Activated CD4-positive, CD25-positive, alpha-beta regulatory T cell treated with anti-CD3 and anti-CD28 coated beads, Interleukin-2, amount 50 U/mL, for 24 hours (primary cell): ENCODE results near the gene SLC1A2.

Source experiments
- ATAC-seq, 2 donors: fragments of 150-1000 bp; cut with Tn5 transposase; one replicate each; pipeline ENCODE4 v1.10.0; 2021; ENCODE audit warnings: mild to moderate bottlenecking in 1 of 2, moderate library complexity in 1 of 2

SLC1A2 gene

DNA sequence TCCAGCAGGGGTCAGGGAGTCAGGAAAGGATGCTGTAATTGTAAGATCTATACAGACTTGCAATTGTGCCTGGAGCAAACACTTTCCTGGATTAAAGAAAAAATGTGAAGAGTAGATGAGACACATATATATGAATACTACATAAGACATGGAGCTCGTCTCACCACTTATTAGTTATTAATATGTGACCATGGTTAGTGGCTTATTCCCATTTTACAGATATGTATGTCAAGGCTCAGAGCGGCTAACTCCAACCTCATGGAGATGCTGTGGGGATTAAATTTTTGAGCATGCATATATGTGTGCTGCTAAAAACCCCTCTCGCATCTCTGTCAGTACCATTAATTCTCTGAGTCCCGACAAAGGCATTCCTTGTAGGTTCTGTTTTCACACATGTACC, 125.7 kb downstream of the SLC1A2 start:
- ATAC-seq: no peak

DNA sequence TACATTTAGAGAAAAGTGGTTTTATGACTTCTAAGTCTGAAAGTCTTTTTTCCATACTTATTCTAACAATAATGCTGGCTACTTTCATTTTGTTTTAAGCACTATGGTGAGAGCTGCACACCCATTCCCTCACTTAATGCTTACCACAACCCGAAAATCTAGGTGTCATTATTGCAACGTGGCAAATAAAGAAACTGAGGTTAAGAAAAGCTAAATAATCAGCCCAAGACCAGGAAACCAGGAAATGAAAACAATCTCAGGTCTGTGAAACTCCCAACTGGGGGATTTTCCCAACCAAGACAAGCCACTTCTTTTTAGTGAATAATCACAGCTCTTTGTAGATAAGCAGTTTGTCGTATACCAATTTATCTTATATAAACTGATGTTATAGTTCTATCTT, 126.3 kb downstream of the SLC1A2 start:
- ATAC-seq: no peak

DNA sequence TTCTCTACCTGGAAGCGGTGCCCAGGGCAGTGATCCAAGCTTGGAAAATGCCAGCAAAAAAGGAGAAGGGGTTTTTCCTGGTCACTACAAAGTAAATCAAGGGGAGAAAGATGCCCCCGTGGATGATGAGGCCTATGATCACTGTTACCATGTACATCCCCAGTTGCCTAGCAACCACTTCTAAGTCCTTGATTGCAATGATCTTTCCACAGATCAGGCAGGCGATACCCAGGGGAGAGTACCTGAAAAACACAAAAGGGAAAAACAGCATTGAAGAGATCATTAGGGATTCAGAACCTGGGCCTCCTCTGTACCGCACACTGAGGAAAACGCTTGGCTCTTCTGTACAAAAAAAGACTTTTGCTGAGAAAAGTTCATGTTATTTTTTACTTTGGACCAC, 127.1 kb downstream of the SLC1A2 start:
- ATAC-seq: no peak

DNA sequence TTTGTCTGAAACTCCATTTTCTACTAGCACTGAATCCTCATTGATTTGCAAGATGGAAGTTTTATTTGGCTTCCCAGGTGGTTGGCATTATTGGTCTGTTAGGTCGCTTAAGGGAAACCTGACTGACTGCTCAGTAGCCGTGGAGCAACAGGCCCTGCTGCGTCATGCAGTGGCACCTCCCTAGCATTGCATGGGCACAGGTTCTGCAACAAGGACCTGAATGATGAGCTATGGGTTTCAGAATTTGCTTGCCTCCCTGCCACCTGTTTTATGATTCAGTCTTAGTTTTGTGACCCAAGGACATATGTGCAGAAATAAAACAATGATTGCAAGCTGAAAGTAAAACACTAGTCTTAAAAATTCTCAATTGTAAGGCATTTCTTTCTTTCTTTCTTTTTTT, 128.5 kb downstream of the SLC1A2 start:
- no peak for ATAC-seq

DNA sequence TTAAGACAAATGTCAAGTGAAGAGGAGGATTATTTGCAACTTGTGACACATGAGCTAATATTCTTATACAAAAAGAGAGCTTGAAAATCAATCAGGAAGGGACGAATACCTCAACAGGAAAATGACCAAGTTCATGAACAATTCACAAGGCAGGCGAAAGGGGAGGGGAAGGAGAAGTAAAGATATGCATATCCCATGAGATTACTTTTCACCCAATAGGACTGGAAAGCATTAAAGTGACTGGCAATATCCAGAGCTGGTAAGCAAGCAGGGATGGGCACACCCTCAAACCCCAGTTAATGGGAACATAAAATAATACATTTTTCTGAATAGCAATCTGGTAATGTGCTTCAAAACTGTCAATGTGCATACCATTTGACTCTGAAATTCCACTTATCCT, 129.5 kb downstream of the SLC1A2 start:
- ATAC-seq: no peak

DNA sequence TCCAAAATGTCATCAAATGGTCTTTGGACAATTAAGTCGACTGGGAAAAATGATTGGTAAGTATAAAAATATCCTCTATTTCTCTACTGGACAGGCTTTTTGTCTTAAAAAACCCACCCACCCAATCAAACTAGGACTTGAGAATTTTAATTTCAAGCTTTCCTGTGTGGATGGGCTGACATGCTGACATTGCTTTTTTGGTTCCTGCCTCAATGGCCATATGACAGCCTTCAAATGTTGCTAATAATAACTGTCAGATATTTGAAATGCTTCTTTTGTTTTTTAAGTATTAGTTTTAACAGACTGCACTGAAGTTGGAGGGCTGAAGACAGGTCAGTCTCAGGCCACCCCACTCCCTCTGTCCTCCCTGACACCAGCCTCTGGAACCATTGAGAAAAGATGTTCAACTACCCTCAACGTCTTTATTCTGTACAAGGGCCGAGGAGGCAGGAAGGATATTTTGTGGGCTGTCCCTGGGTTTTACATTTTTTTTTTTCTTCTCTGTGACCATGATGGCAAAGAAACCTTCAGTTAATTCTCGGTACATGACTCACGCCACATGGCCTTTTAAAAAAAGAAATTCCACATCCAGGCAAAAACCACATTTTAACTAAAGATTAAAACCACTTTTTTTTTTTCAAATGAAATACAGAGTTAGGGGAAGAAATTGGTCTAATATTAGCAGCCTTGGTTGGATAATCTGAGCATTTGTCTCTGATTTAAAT, 130.4 kb downstream of the SLC1A2 start:
- ATAC-seq: peak in 1 of 2 donors; percentile 17

DNA sequence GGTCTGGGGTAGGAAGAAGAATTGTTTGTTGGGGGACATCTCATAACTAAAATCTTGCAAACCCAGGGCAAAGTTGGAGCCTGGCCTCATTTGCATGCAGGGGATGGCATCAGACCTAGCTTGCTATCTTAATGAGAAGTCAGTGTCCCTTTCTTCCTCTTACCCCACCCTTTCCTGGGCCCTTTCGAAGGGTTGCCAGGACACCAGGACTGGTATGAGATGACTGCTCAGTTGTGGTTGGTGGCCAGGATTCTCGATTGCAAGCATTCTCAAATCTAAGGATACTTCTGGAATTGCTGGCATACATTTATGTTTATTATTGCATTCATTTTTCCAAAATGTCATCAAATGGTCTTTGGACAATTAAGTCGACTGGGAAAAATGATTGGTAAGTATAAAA, 131.0 kb downstream of the SLC1A2 start:
- ATAC-seq: no peak

DNA sequence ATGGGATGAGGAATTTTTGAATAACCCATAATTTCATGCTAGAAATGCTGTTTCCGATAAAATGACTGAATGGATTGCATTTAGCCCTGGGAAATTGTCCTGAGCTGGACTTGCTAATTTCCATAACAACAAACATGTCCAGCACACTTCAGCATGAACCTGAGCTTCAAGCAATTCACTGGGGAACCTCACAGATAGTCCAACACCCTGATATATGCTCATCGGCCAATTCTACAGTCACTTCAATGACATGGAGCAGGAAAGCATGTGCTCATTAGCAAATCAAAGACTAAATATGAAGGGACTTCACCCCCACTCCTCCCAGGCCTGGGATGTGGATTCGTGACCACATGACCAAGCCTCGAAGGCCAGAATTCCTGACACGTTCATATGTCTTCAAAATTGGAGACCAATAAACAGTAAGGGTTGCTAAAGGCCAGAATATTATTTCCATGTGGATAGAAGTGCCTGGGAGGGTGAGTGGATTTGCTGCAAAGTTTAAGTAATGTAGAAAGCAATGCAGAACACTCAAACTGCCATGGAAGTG, 131.9 kb downstream of the SLC1A2 start:
- ATAC-seq: no peak

DNA sequence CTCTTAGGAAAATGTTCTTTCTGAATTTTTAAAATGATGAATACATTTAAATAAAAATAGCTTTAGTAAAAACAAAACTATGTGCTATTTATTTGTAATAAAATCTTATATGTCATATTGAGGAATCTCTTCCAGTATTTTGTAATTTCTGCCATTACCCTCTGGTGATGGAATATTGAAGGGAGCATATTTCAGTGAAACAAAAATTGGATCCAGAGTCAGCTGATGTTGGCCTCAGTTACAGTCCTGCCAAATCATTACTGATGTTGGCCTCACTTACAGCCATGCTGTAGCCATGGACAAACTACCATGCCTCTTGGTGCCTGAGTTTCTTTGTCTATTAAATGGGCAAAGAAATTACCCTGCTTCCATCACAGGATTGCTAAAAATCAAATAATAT, 133.2 kb downstream of the SLC1A2 start:
- no peak for ATAC-seq

DNA sequence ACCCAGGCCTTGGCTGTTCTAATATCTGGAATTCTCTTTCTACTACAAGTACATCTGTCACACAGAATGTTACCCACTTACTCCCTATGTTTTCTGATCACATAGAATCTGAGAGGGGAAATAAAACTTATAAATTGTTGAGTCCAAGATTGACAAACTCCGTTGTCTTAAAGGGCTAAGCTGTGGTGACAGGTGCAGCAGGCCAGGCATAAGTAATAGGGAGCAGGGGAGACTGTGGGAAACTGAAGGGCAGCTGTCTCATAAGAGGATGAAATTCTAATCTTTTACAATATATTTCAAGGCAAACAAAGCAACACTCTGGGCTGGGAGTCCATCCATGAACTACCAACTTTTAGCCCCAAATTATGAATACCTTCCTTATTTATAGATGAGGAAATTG, 133.9 kb downstream of the SLC1A2 start:
- no peak for ATAC-seq

DNA sequence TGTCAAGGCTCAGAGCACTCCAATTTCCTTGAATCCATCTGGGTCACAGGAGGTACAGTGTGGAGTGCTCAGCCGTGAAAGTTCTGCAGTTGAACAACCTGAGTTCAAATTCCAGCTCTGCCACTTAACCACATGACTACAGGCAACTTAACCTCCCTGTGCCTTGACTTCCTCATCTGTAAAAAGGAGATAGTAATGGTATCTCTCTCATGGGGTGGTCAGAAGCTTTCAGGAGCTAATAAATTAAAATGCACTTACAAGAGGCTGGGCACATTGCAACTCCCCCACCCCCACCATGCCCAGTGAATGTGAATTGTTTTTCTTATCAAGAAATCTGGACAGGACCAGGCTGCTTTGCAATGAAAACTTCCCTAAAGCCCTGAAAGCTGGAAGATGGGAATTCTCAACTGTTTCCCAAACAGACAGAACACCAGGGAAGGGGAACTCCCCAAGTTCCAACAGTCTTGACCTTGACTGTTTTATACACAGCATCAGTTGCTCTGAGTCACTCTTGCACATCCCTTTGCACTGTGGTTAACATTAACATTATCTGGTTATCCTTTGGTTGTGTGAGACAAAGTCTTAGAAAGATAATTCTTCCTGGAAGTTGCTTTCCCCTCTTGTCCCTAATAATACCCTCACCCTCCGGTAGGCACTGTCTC, 137.0 kb downstream of the SLC1A2 start:
- peak in 1 of 2 donors; percentile 45 for ATAC-seq

DNA sequence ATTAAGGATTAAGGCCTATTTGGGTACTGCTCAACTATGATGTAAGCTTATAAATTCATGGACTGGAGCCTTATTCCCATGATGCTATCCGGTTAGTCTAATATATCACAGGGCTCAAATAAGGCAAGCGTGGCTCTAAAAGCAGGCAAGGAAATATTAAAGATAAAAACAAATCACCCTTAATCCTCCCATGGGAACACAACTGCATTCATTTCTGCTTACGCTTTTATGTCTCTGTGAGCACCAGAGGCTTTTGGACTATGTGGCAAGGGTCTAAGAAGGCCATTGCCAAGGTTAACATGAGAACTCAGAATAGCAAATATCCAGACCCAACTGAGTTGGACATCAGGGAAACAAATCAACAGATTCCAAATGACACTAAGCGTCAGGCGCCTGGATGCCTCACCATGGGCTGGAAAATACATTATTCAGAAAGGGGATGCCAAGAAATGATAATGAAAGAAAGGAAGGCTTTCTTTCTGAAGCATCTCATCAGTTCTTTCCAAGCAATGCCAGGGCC, 138.1 kb downstream of the SLC1A2 start:
- ATAC-seq: no peak

DNA sequence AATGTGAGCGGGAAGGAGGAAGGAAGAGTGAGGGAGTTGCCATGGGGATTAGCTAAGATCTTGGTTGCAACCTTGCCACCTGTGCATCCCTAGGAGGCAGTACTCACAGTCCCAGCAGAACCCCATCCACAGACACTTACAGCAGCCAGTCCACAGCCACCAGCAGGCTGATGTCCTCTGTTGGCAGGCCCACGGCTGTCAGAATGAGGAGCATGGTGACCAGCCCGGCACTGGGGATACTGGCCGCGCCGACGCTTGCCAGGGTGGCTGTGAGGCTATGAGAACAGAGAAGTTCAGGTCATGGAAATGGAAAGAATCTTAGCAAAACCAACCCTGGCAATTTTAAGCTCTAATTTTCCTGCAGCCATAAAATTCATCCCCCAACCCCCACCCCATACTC, 138.6 kb downstream of the SLC1A2 start:
- no peak for ATAC-seq

DNA sequence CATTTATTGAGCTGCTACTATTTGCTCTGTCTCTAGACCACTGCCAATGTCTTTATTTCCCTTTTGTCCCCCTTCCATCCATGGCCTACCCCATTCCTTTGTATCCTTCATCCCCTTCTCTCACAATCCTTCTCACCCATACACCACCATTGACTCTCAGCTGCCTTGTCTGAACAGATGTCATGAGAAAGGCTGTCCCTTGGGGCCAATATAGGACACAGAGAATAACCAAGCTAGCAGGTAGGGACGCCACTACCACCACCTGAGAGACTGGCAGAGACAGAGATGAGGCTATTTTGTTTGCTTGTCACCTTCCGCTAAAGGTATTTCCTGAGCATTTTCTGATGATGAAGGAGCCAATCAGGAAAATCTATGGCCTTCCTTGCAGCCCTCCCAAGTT, 141.5 kb downstream of the SLC1A2 start:
- ATAC-seq: no peak

DNA sequence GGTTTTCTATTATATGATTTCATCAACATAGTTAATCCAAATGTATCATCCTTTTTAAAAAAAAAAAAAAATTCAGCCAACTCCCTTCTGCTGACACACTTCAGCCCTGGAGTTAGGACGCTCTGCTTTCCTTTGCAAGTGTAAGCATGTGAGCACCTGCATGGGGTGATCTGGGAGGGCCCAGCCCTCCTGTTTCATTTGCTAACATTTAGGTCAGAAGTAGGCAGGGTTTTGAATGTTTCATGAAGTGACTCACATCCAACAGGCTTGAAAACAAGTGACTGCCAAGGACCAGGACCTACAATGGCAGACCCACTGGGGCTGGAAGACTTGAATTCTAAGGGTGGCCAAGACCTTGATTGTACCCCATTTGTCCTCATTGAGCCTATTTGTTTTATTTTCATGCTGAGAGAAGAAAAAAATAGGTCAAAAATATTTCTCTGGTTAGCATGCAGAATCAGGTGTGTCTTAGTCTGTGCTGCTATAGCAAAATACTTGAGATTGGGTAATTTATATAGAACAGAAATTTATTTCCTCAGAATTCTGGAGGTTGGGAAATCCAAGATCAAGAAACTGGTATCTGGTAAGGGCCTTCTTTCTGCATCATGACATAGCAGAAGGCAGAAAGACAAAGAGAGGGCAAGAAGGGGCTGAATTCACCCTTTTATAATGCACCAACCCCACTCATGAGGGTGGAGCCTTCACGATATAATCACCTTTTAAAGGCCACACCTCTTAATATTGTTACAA, 142.8 kb downstream of the SLC1A2 start:
- peak; percentile 33 to 41 for ATAC-seq

DNA sequence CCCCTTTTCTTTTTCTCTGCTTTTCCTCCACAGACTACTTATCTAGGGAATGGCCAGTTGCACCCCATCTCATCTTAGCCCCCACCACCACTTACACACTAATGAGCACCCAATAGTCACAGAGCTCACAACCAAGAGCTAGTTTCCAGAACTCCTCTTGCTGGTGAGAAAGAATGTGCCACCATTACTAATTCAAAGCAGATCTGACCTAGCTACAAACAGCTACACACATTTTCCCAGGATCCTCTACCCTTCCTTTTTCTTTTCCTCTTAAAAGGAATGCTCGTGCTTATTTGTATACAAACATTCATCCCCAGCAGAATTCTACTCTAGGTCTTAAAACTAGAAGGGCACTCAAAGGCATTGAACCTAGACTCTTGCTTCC, 143.6 kb downstream of the SLC1A2 start:
- no peak for ATAC-seq

DNA sequence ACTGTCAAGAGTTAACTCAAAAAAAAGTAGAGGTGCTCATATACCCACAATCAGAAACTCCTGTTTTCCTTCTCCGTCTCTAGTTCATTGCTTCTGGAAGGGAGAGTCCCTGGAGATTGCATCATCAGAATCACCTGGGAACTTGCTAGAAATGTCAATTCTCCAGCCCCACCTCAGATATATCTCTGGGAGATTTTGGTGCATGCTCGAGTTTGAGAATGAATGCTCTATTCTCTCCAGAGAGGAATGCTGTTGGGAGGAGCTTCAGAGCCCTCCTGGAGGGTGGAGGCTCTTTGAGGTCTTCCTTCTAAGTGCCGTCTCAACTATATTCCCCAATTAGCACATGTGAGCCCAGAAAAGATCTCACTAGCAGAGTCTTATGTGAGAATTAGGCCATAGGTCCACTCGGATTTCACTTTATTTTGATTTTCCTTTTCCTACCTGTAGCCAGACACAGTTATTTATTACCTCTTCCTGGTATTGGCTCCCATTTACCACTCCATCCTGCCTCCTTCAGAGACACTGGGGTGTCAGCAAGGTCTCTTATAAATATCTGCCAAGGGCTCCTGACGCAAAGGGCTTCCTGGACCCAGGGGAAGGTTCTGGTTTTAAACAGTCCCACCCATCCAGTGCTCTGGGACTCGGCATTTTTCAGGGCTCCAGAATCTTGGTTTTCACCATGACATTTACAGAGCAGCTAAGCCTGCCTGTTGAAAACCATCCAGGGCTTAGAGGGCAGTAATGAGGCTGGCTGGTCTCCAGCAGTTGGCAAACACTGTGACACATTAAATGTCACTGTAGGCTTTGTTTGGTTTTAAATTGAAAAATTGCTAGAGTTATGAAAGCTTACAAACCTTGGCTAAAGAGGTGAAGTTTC, 144.2 kb downstream of the SLC1A2 start:
- ATAC-seq: no peak

DNA sequence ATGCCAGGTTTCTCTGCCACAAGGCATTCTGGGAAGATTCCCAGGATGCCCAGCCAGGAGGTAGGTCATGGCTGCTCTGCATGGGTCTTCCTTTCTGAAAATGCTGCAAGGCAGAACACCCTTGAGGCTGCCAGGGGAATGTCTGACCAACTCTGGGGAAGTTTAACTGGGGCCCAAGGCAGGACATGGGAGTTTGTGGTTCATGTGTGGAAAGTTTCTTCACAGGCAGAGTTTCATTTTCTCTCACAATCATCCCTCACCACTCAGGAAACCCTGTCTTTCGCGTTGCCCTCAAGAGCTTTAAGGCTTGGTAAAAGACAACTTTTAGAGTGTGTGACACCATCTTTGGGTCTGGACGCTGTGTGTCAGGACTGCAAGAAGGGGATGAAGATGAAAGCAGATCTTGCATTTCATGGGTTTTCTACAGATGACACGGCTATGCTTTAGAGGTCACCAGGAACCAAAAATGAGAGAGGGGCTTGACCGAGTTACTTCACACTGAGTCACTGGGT, 146.9 kb downstream of the SLC1A2 start:
- ATAC-seq: peak; percentile 84 to 90

DNA sequence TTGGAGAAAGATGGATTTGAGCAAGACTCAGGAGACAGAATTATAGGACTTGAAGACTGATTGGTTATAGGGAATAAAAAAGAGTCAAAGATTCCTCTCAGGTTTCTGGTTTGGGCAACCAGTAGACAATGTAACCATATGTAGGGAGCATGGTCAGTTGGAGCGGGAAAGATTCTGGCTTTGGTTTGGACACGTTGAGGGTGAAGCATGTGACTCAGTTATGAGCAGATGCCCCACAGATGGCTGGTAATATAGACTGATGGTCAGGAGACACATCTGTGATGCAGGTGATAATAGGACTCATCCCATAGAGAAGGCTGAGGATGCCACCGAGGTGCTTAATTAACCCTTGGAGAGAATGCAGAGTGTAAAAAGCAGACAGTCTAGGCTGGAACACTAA, 148.3 kb downstream of the SLC1A2 start:
- no peak for ATAC-seq

DNA sequence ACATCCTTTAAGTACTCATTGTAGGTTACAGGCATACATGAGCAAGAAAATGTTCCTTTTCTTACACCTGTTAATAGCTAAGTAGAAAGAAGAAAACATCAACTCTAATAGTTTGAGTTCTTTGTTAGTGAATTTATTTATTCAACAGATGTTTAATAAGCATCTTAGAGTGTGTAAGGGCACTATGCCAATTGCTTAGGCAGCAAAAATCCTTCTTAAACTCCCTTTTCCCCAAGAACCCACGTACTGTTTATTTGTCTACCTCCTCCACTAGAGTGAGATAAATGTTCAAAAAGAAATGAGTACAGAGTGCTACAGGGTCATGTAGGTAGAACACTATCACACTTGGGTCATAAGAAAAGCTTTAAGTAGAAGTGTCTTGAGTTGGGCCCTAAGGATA, 149.0 kb downstream of the SLC1A2 start:
- ATAC-seq: no peak

DNA sequence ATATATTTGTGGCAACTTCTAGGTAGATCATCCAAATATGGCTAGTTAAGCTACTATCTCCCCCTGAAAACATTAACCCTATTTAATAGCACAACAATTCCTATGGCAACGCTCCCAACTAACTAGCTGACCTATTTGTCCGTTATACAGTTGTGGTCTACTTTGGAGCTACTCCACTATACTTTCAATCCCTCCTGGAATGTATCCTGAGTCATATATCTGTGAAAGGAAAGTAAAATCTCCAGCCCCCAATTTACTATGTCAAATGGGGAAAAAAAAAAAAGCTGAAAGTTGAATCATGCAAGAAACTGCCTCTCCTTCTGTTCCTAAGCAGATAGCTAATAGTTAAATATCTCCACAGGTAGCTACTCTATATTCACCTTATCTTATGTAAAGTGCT, 151.9 kb downstream of the SLC1A2 start:
- no peak for ATAC-seq

DNA sequence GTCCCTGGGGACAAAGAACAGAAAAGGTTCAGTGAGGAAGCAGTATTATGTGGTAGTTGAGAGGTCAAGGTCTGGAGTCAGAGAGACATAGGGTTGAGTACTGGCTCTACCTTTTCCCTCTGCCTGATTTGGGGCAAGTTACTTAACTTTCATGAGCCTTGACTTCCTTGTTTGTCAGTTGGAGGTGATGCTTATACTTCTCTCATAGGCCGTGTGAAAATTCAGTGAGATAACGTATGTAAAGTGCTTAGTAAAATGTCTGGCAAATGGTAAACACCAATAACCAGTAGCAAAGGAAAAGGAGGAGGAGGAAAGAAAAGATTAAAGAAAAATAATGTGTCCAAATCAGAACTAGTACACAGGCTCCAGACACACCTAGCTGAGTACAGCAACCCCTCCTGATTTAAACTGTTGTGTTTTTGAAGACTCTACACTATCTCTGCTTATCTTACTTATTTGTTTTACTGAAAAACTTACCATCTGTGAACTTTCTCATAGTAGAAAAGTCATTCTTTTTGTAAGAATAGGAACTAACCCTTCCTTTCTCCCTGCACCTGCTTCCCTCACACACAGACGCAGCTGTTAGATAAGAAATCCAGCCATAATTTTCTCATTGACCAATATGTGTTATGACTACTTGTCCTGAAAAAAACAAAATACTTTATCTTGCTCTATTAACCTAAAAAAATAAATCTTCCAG, 153.5 kb downstream of the SLC1A2 start:
- ATAC-seq: no peak
